ENCODE data around the gene NR2E1.

The NR2E1 gene

GRCh38 chr6:108211671-108212070 is 45.8 kb downstream of the NR2E1 start:
- no peaks in the 10 kb centered on the region for H3K9me3 ChIP-seq (ENCODE audit: low read length)
- no peak overlapping the region for H3K27ac ChIP-seq (ENCODE audit: low read depth, low read length, poor library complexity, severe bottlenecking)
- H3K79me2 ChIP-seq (ENCODE audit: insufficient read depth, low read length): 0 out of 2 replicates have a peak, but pooled peaks cover under 1% of the 10 kb centered on the region
- H2AFZ ChIP-seq (ENCODE audit: low read length): no peak overlapping the region
- H3K4me3 ChIP-seq (ENCODE audit: low read depth, low read length, poor library complexity, severe bottlenecking): no peak overlapping the region
- no peak overlapping the region for H3K4me2 ChIP-seq (ENCODE audit: low read length)
- H3K27me3 ChIP-seq (ENCODE audit: insufficient read depth, low read length): no peaks in the 10 kb centered on the region
- no peaks in the 10 kb centered on the region for H3K9me2 ChIP-seq (ENCODE audit: low read depth, low read length)
- H4K20me1 ChIP-seq (ENCODE audit: insufficient read depth, low read length): no peaks in the 10 kb centered on the region
- peaks cover 54% of the 10 kb centered on the region for H3K36me3 ChIP-seq (ENCODE audit: insufficient read depth, low read length)
- no peaks in the 10 kb centered on the region; the same call in 1 of the 2 replicates for H3F3A ChIP-seq (ENCODE audit: insufficient read depth, low read length)
- TF ChIP-seq EZH2 (IDR thresholded peaks at IDR 0.05; ENCODE audit: borderline replicate concordance, low read length) (no peak), CTCF (IDR thresholded peaks at IDR 0.05; ENCODE audit: low read length) (no peak)
- H3K9ac ChIP-seq (ENCODE audit: low read length): no peak overlapping the region
- H3K4me1 ChIP-seq (ENCODE audit: insufficient read depth, low read length, severe bottlenecking): no peaks in the 10 kb centered on the region

- H3F3A ChIP-seq (ENCODE audit: insufficient read depth, low read length): no peaks in the 10 kb centered on the region
- no peak overlapping the region for H3K9ac ChIP-seq (ENCODE audit: low read length)
- H3K79me2 ChIP-seq (ENCODE audit: insufficient read depth, low read length): peaks cover 9% of the 10 kb centered on the region; the same call in 1 of the 2 replicates
- H3K27ac ChIP-seq (ENCODE audit: low read depth, low read length, poor library complexity, severe bottlenecking): no peak overlapping the region
- H3K4me2 ChIP-seq (ENCODE audit: low read length): no peak overlapping the region
- H2AFZ ChIP-seq (ENCODE audit: low read length): no peak overlapping the region
- H3K4me1 ChIP-seq (ENCODE audit: insufficient read depth, low read length, severe bottlenecking): no peaks in the 10 kb centered on the region
- H3K27me3 ChIP-seq (ENCODE audit: insufficient read depth, low read length): no peaks in the 10 kb centered on the region
- TF ChIP-seq CTCF (IDR thresholded peaks at IDR 0.05; ENCODE audit: low read length): no peak
- TF ChIP-seq EZH2 (IDR thresholded peaks at IDR 0.05; ENCODE audit: borderline replicate concordance, low read length): no peak
- H3K9me2 ChIP-seq (ENCODE audit: low read depth, low read length): no peaks in the 10 kb centered on the region
- no peak overlapping the region for H3K4me3 ChIP-seq (ENCODE audit: low read depth, low read length, poor library complexity, severe bottlenecking)
- no peaks in the 10 kb centered on the region for H3K9me3 ChIP-seq (ENCODE audit: low read length)
- H4K20me1 ChIP-seq (ENCODE audit: insufficient read depth, low read length): no peaks in the 10 kb centered on the region
- peaks cover 66% of the 10 kb centered on the region for H3K36me3 ChIP-seq (ENCODE audit: insufficient read depth, low read length)
These were observed 56.2 kb downstream of the NR2E1 start for GRCh38 chr6:108222064-108222463.

- no peak overlapping the region for H2AFZ ChIP-seq (ENCODE audit: low read length)
- H3K9ac ChIP-seq (ENCODE audit: low read length): no peak overlapping the region
- peaks cover 14% of the 10 kb centered on the region; the same call in 1 of the 2 replicates for H3K79me2 ChIP-seq (ENCODE audit: insufficient read depth, low read length)
- no peaks in the 10 kb centered on the region for H3F3A ChIP-seq (ENCODE audit: insufficient read depth, low read length)
- no peaks in the 10 kb centered on the region for H3K4me1 ChIP-seq (ENCODE audit: insufficient read depth, low read length, severe bottlenecking)
- TF ChIP-seq EZH2 (IDR thresholded peaks at IDR 0.05; ENCODE audit: borderline replicate concordance, low read length): no peak
- no peak for TF ChIP-seq CTCF (IDR thresholded peaks at IDR 0.05; ENCODE audit: low read length)
- no peaks in the 10 kb centered on the region for H3K9me3 ChIP-seq (ENCODE audit: low read length)
- H3K4me3 ChIP-seq (ENCODE audit: low read depth, low read length, poor library complexity, severe bottlenecking): no peak overlapping the region
- peaks cover 62% of the 10 kb centered on the region for H3K36me3 ChIP-seq (ENCODE audit: insufficient read depth, low read length)
- H3K27me3 ChIP-seq (ENCODE audit: insufficient read depth, low read length): no peaks in the 10 kb centered on the region
- H3K27ac ChIP-seq (ENCODE audit: low read depth, low read length, poor library complexity, severe bottlenecking): no peak overlapping the region
- H3K4me2 ChIP-seq (ENCODE audit: low read length): no peak overlapping the region
- no peaks in the 10 kb centered on the region for H4K20me1 ChIP-seq (ENCODE audit: insufficient read depth, low read length)
- no peaks in the 10 kb centered on the region for H3K9me2 ChIP-seq (ENCODE audit: low read depth, low read length)
These were observed 56.7 kb downstream of the NR2E1 start for GRCh38 chr6:108222504-108222903.

Data from OCI-LY1 (cell line).